Measurements from ENCODE around the gene ARHGAP21.
"Not testable (repeated sequence)": the region's sequence is repeated elsewhere in the genome, so short reads cannot be mapped to it uniquely, and the experiment has no call there.

Gene ARHGAP21

DNA sequence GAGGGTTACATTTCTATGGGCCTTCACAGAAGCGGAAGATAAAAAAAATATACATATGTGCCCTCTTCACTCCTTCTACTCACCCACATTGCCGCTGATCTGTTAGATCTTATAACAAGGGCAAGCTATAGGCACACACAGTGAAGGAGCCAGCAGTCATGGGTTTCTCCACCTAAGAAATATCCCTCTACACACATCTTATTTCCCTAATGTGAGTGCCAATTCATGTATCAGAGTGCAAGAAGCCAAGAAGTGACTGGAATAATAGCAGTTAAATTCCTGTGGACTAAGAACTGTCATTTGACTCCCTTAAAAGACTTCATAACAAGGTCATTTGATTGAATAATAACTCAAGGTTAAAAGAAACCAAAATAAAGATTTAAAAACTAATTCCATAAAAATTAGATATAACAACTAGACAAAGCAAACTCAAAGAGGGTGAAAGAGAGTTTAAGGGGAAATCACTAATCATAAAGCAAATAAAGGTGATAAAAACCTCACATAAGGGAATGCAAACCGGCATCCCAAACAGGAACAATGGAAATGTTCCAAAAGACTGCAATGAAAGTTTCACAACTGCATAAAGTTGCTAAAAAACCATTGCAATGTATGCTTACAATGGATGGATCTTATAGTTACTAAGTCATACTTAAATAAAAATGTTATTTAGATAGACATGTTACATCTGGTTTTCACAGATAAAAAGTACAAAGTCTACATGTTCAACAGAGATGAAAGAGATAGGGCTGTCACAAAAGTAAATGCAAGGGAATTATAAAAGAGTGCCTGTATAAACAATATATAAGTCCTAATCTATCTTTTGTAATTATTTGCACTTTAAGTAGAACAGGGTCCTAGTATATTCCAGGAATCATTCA lies 42.8 kb downstream of the ARHGAP21 start:
- FAIRE-seq: no peak

GRCh38 chr10:24678757-24679156 lies 44.9 kb downstream of the ARHGAP21 start:
- no peak for FAIRE-seq

DNA sequence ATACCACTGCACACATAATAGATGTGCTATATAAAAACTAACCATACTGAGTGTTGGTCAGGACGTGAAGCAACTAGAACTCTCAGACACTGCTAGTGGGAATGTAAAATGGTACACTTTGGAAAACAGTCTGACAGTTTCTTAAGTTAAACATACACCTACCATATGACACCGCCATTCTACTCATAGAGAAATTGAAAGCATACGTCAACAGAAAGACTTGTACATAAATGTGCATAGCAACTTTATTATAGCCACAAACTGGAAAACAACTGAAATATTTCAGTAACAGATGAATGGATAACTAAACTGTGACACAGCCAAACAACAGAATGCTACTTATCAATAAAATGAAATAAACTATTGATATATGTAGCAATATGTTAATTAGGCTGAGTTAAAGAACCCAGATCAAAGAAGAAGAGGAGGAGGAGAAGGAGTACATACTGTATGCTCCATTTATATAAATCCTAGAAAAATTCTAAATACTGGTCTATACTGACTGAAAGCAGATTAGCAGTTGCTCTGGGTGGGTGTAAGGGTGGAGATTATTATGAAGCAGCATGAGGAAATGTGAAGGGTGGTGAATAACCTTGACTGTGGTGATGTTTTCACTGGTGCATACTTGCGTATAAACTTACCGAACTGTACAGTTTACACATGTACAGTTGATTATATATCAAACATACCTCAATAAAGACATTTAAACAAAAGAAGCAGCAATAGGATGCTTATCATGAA lies 48.6 kb downstream of the ARHGAP21 start:
- no peak for FAIRE-seq

DNA sequence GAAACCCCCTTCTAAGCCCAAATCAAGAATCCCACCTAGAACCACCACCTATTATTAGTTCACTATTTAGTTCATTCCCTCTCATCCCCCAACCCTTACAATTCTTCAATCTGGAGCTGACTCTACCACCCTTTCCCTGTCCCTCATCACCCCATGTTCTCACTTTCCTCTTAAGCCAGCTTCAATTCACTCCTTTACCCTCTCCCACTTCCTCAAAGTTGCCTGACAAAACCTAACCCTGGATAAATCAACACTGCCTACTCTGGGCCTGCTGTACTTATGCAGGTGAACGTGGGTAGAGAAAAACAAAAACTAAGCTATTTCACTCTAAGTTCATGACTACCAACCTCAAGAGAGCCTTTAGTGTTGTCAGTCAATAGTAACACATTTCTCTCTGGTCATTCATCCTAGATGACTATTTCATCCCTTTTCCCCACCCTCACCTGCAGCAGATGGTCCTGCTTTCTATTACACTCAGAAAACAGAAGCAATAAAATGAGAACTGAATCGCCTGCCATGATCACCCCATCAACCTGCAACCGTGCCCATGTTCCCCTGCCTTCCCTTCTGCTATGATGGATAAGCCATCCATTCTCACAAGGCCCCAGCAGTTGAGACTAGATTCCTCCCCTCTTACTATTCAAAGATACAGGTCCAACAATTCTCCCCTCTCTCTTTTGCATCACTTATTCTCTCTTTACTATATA lies 52.6 kb downstream of the ARHGAP21 start:
- FAIRE-seq: no peak

GRCh38 chr10:24669285-24669852 lies 54.3 kb downstream of the ARHGAP21 start:
- no peak for FAIRE-seq

DNA sequence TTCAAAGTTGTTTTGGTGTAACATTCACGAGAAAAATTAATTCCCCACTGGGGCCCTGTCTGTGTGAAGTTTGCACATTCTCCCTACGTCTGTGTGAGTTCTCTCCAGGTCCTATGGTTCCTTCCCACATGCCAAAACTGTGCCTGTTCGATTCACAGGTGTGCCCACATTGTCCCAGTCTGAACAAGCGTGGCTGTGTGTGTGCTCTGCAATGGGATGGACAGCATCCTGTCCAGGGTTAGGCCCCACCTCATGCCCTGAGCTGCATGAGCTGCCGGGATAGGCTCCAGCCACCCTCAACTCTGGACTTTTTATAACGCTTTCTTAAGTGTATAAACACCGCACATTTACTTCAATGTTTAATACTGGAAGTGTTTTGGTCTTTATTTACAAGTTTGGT lies 55.4 kb downstream of the ARHGAP21 start:
- no peak for FAIRE-seq

GRCh38 chr10:24664991-24665390 lies 58.7 kb downstream of the ARHGAP21 start:
- FAIRE-seq: no peak

GRCh38 chr10:24661376-24661775 lies 62.3 kb downstream of the ARHGAP21 start:
- FAIRE-seq: no peak

DNA sequence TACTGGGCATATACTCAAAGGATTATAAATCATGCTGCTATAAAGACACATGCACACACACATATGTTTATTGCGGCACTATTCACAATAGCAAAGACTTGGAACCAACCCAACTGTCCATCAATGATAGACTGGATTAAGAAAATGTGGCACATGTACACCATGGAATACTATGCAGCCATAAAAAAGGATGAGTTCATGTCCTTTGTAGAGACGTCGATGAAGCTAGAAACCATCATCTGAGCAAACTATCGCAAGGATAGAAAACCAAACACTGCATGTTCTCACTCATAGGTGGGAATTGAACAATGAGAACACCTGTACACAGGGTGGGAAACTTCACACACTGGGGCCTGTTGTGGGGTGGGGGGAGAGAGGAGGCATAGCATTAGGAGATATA lies 65.4 kb downstream of the ARHGAP21 start:
- not testable (repeated sequence) for FAIRE-seq

- FAIRE-seq: not testable (repeated sequence)
Measured at GRCh38 chr10:24656326-24656725, 67.4 kb downstream of the ARHGAP21 start.

DNA sequence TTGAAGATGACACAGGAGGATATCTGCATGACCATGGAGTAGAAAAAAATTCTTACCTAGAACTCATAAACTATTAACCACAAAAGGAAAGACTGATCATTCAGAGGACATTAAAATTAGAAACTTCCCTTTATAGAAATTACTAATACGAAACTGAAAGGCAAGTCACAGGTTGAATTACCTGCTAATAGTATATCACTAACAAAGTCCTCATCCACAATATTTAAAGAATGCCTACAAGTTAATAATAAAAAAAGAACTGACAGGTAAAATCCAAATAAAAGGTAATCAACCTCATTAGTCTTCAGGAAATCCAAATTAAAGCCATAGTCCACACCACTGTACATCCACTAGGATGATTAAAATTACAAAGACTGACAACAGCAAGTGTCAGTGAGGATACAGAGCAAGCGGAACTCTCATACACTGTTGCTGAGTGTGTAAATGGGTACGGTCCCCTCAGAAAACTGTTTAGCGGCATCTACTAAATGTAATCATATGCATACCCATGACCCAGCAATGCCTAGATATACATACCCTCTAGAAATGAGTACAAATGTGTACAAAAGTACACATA lies 71.2 kb downstream of the ARHGAP21 start:
- no peak for FAIRE-seq

GRCh38 chr10:24651923-24652322 lies 71.8 kb downstream of the ARHGAP21 start:
- no peak for FAIRE-seq

- FAIRE-seq: no peak
Measured at GRCh38 chr10:24650669-24651391, 72.9 kb downstream of the ARHGAP21 start.

DNA sequence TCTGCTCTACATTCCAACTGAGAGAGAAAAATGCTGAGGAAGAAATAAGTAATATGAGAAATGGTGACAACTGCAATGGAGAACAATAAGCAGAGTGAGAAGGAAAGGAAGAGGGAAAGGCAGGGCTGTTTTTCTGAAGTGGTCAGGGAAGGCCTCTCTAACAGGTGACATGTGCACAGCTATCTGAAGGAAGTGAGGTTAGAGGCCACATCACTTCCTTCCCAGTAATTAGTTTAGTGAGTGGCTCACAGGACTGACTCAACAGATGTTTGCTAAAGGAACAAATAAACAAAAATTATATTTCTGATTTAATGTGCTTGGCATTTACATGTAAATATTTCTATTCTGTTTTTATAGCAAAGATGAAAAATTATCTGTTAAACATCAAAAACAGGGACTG lies 77.9 kb downstream of the ARHGAP21 start:
- no peak for FAIRE-seq

DNA sequence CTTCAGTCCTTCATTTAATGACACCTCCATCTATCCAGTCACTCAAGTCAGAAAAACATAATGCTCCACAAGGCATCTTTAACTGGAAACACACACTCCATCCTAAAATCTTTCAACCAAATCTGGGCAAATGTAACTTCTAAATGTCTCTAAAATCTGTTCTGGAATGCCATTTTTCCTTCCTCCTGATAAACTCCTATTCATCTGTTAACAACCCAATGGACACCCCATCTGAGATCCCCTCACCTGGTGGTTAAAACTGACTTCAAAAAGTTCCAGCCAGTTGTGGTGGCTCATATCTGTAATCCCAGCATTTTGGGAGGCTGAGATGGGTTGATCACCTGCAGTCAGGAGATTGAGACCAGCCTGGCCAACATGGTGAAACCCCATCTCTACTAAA lies 78.7 kb downstream of the ARHGAP21 start:
- no peak for FAIRE-seq

DNA sequence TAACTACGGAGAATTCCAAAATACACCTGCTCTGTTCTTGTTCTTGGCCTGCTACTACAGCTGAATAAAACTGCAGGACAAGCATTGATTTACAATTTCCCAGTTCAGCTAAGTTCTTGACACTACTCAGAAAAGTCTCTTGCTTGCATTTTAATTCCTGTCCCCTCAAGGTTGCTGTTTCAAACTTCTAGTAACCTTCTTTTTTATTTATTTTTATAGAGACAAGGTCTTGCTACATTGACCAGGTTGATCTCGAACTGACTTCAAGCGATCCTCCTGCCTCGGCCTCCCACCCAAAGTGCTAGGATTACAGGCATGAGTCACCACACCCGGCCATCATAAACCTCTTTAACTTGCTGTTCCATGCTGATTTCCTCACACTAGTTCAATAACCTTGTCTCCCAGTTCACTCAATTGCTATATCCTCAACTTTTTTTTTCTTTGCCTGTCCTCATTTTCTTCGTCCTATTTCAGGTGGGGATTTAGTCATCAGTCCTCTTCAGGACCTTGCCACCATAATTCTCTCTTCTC lies 79.9 kb downstream of the ARHGAP21 start:
- FAIRE-seq: no peak

GRCh38 chr10:24642921-24643678 lies 80.6 kb downstream of the ARHGAP21 start:
- peak; percentile 100 for FAIRE-seq

DNA sequence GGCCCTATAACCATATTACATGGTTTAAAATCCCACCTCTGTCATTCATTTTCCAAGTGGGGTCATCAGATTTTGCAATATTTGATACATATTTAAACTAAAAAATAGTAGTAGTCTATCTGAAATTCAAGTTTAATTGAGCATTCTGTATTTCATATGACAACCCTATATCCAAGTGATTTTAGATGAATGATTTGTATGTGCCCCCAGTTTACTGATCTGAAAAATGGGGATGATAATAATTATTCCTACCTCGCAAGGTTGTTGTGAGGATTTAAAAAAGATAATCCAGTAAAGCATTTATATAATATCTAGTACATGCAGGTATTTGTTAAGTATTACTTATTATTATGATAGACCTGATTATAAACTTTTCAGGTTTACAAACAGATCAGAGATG lies 84.6 kb downstream of the ARHGAP21 start:
- no peak for FAIRE-seq

GRCh38 chr10:24625778-24626177 lies 97.9 kb downstream of the ARHGAP21 start:
- FAIRE-seq: no peak

DNA sequence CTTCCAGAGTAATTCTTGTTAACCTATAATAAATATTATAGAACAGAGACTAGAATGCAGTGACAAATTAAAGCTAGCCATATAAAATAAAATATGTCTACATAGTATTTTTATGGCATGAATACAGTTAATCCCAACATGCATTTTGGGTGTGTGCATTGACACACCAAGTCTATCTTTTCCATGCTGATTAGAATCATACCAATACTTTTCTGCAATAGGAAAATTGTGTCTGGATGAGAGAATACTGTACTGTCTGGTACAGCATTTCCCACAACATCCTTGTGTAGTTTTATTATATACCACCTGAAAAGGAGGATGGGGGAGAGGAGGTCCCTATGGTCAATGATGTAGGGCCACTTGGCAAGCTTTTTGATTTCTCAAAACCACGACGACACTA lies 100.3 kb downstream of the ARHGAP21 start:
- no peak for FAIRE-seq

GRCh38 chr10:24622781-24623301 lies 100.8 kb downstream of the ARHGAP21 start:
- FAIRE-seq: no peak
